ENCODE results near the gene TMEM135.

The TMEM135 gene

GRCh38 chr11:87295237-87295636 lies 257.5 kb downstream of the TMEM135 start:
- Histone ChIP-seq H3K79me2 (ENCODE audit: insufficient read depth, low read depth) (no peaks in the 10 kb centered on the region), H3K4me3 (IDR thresholded peaks at IDR 0.05; ENCODE audit: insufficient read depth, low read depth, low read length) (no peak overlapping the region), H3K27ac (no peak overlapping the region), H3K36me3 (ENCODE audit: insufficient read depth) (no peaks in the 10 kb centered on the region), H3K27me3 (ENCODE audit: insufficient read depth, low read depth) (no peaks in the 10 kb centered on the region), H2AFZ (ENCODE audit: low read depth) (no peak overlapping the region), H3K4me1 (ENCODE audit: low read depth, poor library complexity, severe bottlenecking) (no peaks in the 10 kb centered on the region), H3K9ac (no peak overlapping the region), H4K20me1 (ENCODE audit: insufficient read depth) (no peaks in the 10 kb centered on the region), H3K4me2 (no peak overlapping the region)
- TF ChIP-seq, protein P1, sequence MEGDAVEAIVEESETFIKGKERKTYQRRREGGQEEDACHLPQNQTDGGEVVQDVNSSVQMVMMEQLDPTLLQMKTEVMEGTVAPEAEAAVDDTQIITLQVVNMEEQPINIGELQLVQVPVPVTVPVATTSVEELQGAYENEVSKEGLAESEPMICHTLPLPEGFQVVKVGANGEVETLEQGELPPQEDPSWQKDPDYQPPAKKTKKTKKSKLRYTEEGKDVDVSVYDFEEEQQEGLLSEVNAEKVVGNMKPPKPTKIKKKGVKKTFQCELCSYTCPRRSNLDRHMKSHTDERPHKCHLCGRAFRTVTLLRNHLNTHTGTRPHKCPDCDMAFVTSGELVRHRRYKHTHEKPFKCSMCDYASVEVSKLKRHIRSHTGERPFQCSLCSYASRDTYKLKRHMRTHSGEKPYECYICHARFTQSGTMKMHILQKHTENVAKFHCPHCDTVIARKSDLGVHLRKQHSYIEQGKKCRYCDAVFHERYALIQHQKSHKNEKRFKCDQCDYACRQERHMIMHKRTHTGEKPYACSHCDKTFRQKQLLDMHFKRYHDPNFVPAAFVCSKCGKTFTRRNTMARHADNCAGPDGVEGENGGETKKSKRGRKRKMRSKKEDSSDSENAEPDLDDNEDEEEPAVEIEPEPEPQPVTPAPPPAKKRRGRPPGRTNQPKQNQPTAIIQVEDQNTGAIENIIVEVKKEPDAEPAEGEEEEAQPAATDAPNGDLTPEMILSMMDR (conservative IDR thresholded peaks at IDR 0.05; ENCODE audit: low read depth, low read length): no peak

DNA sequence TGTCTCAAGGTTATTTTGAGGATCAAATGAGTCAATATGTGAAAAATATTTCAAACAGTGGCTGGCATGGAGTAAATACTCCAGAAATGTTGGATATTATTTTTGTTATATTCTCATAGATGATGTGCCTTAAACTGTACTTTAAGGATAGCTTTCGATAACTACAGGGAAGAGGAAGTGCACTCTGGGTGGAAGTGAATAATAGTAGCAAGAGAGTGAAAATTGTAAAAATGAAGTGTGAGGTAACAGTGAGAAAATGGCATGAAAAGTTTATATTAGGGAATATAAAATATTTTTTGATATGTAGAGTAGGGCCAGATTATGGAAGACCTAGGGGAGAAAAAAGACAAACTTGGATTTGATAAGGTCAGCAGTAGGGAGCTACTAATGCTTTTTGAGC lies 258.9 kb downstream of the TMEM135 start:
- H3K79me2 ChIP-seq (ENCODE audit: insufficient read depth, low read depth): no peaks in the 10 kb centered on the region
- no peak overlapping the region for H3K9ac ChIP-seq
- H4K20me1 ChIP-seq (ENCODE audit: insufficient read depth): no peaks in the 10 kb centered on the region
- H3K27ac ChIP-seq: no peak overlapping the region
- no peaks in the 10 kb centered on the region for H3K4me1 ChIP-seq (ENCODE audit: low read depth, poor library complexity, severe bottlenecking)
- TF ChIP-seq, protein P1 (conservative IDR thresholded peaks at IDR 0.05; ENCODE audit: low read depth, low read length): no peak
- H3K4me3 ChIP-seq (IDR thresholded peaks at IDR 0.05; ENCODE audit: insufficient read depth, low read depth, low read length): no peak overlapping the region
- no peak overlapping the region for H3K4me2 ChIP-seq
- no peaks in the 10 kb centered on the region for H3K36me3 ChIP-seq (ENCODE audit: insufficient read depth)
- H2AFZ ChIP-seq (ENCODE audit: low read depth): no peak overlapping the region
- no peaks in the 10 kb centered on the region for H3K27me3 ChIP-seq (ENCODE audit: insufficient read depth, low read depth)

- H3K4me3 ChIP-seq (IDR thresholded peaks at IDR 0.05; ENCODE audit: insufficient read depth, low read depth, low read length): no peak overlapping the region
- no peaks in the 10 kb centered on the region for H3K4me1 ChIP-seq (ENCODE audit: low read depth, poor library complexity, severe bottlenecking)
- no peaks in the 10 kb centered on the region for H3K27me3 ChIP-seq (ENCODE audit: insufficient read depth, low read depth)
- H3K27ac ChIP-seq: no peak overlapping the region
- H4K20me1 ChIP-seq (ENCODE audit: insufficient read depth): no peaks in the 10 kb centered on the region
- H3K9ac ChIP-seq: no peak overlapping the region
- no peaks in the 10 kb centered on the region for H3K79me2 ChIP-seq (ENCODE audit: insufficient read depth, low read depth)
- H3K36me3 ChIP-seq (ENCODE audit: insufficient read depth): no peaks in the 10 kb centered on the region
- TF ChIP-seq, protein P1 (conservative IDR thresholded peaks at IDR 0.05; ENCODE audit: low read depth, low read length): no peak
- no peak overlapping the region for H2AFZ ChIP-seq (ENCODE audit: low read depth)
- H3K4me2 ChIP-seq: no peak overlapping the region
Measured at GRCh38 chr11:87298155-87298554, 260.4 kb downstream of the TMEM135 start.

DNA sequence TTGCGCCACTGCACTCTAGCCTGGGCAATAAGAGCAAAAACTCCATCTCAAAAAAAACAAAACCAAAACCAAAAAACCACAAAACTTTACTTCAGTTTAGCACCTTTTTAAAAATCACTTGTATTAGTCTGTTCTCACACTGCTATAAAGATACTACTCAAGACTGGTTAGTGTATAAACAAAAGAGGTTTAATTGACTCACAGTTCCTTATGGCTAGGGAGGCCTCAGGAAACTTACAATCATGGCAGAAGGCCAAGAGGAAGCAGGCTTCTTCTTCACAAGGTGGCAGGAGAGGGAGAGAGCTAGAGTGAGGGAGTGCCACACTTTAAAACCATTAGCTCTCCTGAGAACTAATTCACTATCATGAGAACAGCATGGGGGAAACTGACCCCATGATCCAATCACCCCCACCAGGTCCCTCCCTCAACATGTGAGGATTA lies 261.3 kb downstream of the TMEM135 start:
- H3K4me2 ChIP-seq: no peak overlapping the region
- no peaks in the 10 kb centered on the region for H3K36me3 ChIP-seq (ENCODE audit: insufficient read depth)
- TF ChIP-seq, protein P1 (conservative IDR thresholded peaks at IDR 0.05; ENCODE audit: low read depth, low read length): no peak
- no peaks in the 10 kb centered on the region for H4K20me1 ChIP-seq (ENCODE audit: insufficient read depth)
- H3K4me3 ChIP-seq (IDR thresholded peaks at IDR 0.05; ENCODE audit: insufficient read depth, low read depth, low read length): no peak overlapping the region
- no peaks in the 10 kb centered on the region for H3K27me3 ChIP-seq (ENCODE audit: insufficient read depth, low read depth)
- no peak overlapping the region for H3K9ac ChIP-seq
- H3K4me1 ChIP-seq (ENCODE audit: low read depth, poor library complexity, severe bottlenecking): no peaks in the 10 kb centered on the region
- no peak overlapping the region for H2AFZ ChIP-seq (ENCODE audit: low read depth)
- no peaks in the 10 kb centered on the region for H3K79me2 ChIP-seq (ENCODE audit: insufficient read depth, low read depth)
- no peak overlapping the region for H3K27ac ChIP-seq

All from KMS-11 (cell line).